Astrocyte of the cerebellum (primary cell): ENCODE measurements around the gene CDCP1.
"Not testable (repeated sequence)": the region's sequence is repeated elsewhere in the genome, so short reads cannot be mapped to it uniquely, and the experiment has no call there.

Experiments
- DNase-seq: peaks from one replicate; pipeline ENCODE4 v3.0.0-alpha.2; 2011; ENCODE audit warnings: low read depth
- H3K4me3 ChIP-seq: 2 replicates; pipeline ENCODE4 v1.5.1; 2011; ENCODE audit warnings: mild to moderate bottlenecking, low read depth, low read length, moderate library complexity
- in situ Hi-C: cut with HindIII; loops from 2 replicates; pipeline ENCODE4 v1.10.0; 2017; ENCODE audit warnings: low sequenced_read_pairs
- TF ChIP-seq, protein P1 (sequence below): IDR thresholded peaks from 2 replicates; pipeline ENCODE4 v1.5.1; 2012; ENCODE audit warnings: low read length, low read depth, moderate library complexity, mild to moderate bottlenecking; ENCODE audit errors: missing control alignments

Gene CDCP1

DNA sequence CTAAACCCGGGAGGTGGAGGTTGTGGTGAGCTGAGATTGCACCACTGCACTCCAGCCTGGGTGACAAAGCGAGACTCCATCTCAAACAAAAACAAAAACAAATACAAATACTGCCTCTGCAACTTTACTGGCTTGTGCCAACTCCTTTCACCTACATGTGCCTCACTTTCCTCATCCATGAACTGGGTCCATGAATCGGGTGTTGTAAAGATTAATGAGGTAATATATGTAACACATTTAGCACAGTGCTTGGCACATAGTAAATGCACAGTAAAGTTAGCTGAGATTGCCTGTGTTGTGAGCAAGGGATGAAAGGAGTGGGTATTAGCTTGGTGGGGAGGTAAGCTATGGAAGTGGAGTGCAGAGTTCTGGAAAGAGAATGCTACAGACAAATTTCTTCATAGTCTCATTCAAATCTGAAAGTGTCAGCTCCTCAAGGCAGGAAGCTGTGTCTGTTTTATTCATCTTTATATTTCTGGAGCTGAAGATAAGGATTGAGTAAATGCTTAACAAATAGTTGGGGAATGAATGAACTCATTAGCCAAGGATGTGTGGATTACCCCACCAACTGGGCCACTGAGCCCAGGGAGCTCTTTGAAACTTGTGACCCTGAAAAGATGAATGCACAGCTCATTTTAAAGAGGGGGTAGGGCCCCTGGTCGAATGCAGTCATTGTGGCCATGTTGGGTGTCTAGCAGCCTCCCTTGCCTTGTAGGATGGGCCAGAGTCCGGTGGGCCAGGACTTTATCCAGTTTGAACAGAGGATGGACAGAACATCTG lies 7.7 kb upstream of the CDCP1 start:
- DNase-seq = no peak
- TF ChIP-seq, protein P1, sequence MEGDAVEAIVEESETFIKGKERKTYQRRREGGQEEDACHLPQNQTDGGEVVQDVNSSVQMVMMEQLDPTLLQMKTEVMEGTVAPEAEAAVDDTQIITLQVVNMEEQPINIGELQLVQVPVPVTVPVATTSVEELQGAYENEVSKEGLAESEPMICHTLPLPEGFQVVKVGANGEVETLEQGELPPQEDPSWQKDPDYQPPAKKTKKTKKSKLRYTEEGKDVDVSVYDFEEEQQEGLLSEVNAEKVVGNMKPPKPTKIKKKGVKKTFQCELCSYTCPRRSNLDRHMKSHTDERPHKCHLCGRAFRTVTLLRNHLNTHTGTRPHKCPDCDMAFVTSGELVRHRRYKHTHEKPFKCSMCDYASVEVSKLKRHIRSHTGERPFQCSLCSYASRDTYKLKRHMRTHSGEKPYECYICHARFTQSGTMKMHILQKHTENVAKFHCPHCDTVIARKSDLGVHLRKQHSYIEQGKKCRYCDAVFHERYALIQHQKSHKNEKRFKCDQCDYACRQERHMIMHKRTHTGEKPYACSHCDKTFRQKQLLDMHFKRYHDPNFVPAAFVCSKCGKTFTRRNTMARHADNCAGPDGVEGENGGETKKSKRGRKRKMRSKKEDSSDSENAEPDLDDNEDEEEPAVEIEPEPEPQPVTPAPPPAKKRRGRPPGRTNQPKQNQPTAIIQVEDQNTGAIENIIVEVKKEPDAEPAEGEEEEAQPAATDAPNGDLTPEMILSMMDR = no peak
- no peak overlapping the region for H3K4me3 ChIP-seq
- in situ Hi-C loops = no loop called here

DNA sequence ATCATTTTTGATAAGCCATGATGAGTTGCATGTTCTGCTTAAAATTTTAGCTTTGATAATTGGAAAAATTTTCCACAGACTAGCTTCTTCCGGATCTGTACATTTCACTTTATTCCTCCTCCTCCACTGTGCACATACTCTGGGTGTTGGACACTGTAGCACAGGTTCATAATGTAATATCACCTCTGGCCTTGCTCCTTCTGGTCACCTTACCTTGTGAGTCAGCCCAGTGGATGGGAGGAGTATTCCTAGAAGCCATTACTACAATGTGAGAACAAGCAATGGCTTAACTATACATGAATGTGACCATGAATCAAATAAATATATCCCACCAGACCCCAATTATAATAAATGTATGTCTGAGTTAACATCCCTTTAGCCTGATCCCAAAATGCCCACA lies 6.1 kb upstream of the CDCP1 start:
- no peak for DNase-seq
- TF ChIP-seq, protein P1 = no peak
- in situ Hi-C loops = no loop called here
- no peak overlapping the region for H3K4me3 ChIP-seq

DNA sequence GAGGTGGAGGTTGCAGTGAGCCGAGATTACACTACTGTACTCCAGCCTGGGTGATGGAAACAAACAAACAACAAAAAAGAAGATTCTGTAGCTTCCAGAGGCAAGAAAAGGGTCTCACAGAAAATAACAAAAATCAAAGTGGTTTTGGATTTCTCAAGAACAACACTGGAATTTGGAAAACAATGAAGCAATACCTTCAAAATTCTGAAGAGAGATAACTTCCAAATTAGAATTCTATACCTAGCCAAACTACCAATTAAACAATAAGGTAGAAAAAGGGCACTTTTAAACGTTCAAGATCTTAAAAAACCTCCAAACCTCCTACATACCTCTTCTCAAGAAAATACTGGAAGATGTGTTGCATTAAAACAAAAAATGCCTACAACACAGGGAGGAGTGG lies 4.9 kb upstream of the CDCP1 start:
- DNase-seq = no peak
- in situ Hi-C loops = no loop called here
- H3K4me3 ChIP-seq = no peak overlapping the region
- TF ChIP-seq, protein P1 = no peak

DNA sequence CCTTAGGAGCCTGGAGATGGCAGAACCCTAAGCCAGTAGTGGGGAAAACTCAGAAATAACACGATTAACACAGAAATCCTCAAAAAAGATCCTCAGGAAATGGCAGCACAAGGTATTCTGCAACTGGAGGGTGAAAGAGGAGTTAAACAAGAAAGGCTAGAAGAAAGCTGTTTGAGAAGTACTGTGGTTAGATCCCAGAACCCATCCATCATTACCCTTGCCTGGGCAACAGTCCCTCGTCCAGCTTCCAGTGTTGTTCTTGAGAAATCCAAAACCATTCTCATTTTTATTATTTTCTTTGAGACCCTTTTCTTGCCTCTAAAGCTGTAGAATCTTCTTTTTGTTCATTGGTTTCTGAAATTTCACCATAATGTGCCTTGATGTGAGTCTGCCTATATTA lies 2.7 kb upstream of the CDCP1 start:
- no peak overlapping the region for H3K4me3 ChIP-seq
- in situ Hi-C loops = no loop called here
- TF ChIP-seq, protein P1 = no peak
- no peak for DNase-seq

DNA sequence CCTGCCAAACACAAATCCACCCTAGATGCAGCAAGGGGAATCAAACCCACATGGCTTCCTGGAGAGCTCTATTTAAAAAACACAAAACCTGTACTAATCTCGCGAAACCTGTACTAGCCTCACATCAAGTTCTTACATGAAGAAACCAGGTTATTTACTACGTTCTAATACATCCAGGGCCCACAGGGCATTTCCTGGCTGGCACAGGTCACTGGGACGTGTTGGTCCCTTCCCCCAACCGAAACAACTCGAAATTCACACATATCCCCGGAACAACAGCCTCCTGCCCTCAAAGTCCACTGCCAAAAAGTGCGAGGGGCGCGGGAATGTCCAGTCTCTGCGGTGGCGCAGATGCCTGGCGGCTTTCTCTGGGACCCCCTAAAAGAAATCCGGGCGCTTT lies 955 bp downstream of the CDCP1 start:
- in situ Hi-C loops = no loop called here
- no peak for DNase-seq
- TF ChIP-seq, protein P1 = no peak
- H3K4me3 ChIP-seq = peak overlapping the region; percentile 68

DNA sequence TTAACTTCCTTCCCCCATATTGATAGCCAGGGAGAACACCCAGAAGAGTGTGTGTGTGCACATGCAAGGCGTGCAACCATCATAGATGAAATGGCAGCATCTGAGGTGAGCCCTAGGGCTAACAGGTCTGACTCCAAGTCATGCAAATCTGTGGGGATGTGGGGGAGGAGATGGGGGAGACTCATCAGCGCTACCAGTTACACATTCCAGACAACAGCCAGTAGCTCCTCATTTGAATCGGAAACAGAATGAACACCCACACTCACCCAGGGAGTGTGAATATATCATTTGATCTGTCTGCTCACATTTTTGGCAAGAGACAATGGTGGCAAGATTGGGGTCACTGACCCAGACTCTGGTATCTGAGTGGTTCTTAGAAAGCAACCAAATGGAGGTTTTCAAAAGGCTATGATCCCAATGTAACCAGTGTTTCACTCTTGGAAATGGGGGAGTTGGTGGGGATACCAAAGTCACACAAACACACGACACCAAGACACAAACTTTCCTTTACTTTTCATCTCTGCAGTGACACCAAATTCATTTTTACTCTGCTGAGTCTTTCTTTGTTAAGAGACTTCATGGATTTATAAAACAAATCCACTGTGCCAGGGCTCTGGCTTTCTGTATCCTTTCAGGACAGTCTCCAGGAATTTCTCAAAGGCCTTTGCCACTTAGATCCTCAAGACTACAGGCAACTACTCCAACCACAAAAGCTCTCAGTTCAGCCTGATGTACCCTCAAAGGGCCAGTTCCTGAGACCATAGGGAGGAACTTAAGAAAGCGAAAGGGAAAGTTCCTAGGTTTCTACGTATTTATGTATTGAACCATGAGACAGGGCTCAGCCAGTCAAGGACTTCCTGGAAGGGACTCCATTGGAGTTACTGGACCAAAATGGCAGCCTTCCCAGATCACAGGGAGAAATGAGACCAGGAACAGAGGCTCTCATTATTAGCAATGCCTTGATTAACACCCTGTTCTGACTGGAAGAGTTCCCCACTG lies 2.2 kb downstream of the CDCP1 start:
- TF ChIP-seq, protein P1 = no peak
- in situ Hi-C loops = no loop called here
- peak overlapping the region; percentile 6 for H3K4me3 ChIP-seq
- DNase-seq = no peak

DNA sequence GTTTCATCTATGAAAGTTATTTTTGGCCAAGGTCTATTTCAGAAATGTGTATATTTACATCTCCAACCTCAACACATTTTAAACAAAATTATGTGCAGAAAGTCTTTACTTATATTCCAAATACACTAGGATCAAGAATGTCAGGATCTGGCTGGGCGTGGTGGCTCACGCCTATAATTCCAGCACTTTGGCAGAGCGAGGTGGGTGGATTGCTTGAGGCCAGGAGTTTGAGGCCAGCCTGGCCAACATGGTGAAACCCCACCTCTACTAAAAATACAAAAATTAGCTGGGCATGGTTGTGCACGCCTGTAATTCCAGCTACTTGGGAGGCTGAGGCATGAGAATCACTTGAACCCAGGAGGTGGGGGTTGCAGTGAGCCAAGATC lies 5.4 kb downstream of the CDCP1 start:
- DNase-seq, H3K4me3 ChIP-seq, in situ Hi-C loops: not testable (repeated sequence)
